HG03159 (cell line): ENCODE measurements around the gene OTUB2.

ENCODE experiments used
- ATAC-seq: cut with Tn5 transposase; IDR thresholded peaks from one replicate; pipeline ENCODE4 v1.9.1; 2021; ENCODE audit warnings: mild to moderate bottlenecking, moderate library complexity; ENCODE audit not compliant: unreplicated experiment

OTUB2 gene

DNA sequence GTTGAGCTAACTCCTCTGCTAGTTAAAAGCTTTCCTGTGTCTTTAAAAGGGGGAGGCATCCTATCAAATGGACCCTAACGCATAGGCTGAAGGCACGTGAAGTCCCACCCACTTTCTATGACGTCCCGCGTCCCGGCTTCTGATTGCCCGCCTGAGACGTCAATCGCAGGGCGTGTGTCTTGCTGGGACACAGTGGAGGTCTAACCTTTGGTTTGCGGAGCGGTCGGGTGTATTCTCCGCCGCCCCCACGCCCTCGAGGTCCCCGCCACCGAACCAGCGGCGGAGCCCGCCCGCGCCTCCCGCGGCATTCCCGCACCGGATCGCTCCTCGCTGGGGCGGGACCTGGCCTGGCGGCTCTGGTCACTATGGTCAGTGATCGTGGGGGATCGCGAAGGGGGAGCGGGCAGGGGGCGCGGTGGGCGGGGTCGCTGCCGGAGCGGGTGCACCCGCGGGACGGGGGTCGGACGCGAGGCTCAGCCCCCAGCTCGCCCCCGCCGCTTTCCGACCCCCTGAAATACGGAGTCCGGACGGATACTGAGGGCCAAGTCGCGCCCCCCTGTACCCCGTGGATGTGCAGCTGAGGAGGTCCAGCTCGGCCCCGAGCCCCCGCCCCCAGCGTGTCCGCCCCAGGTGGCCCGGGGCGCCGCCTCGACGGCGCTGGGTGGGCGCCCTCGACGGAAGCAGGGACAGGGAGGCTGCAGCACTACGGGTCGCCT, at the start of gene OTUB2:
Gene OTUB2, plus strand, starts transcription at position 168 of the 716 bp plus-strand sequence. Its CDS starts 198 bp downstream, at position 366.
- peak; percentile 100 for ATAC-seq

DNA sequence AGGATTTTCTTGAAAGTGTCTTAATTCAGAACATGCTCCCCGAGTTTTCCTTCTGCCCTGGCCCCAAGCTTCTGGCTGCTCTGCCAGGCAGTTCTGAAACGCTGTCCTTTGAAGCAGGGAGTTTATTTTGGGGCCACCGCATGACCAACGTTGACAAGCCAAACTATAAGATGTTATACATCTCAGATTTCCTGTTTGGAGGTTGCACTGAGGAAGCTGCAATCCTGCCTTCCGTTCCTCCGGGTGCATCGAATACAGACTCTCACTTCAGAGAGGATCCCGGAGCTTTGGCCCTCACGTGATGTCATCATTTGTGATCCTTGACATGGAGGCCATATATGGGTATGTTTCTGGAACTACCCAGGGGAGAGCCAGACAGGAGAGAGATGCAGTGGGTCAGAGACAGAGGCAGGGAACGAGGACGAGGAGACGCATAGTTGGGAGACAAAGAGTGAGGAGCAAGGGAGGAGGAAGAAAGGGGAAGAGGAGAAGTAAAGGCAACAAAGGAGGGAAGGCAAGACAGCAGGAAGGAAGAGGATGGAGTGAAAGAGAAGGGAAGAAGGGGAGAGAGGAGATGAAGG, 49.6 kb upstream of the OTUB2 start, which contains the start of gene ASB2:
Gene ASB2, minus strand, starts transcription at position 94 of the 581 bp plus-strand sequence. CDS start 12,031 bp downstream, outside the sequence.
- ATAC-seq, result no peak

DNA sequence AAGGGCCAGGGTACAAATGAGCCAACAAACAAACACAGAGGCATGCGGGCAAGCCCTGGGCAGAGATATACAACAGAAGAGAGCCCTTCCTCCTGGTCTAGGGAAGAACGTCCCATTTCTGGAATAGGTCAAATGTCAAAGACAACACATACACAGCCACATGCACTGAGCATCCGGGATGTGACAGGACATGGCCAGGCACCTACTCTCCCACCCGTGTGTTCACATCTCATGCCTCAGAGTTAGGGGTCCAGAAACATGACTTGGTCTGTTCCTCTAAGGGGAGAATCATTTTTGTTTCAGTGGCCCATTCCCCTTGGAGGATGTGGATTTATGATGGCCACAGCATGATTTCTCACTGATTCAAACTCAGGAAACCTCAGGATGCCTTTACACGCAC, 49.0 kb upstream of the OTUB2 start:
- ATAC-seq, result no peak

DNA sequence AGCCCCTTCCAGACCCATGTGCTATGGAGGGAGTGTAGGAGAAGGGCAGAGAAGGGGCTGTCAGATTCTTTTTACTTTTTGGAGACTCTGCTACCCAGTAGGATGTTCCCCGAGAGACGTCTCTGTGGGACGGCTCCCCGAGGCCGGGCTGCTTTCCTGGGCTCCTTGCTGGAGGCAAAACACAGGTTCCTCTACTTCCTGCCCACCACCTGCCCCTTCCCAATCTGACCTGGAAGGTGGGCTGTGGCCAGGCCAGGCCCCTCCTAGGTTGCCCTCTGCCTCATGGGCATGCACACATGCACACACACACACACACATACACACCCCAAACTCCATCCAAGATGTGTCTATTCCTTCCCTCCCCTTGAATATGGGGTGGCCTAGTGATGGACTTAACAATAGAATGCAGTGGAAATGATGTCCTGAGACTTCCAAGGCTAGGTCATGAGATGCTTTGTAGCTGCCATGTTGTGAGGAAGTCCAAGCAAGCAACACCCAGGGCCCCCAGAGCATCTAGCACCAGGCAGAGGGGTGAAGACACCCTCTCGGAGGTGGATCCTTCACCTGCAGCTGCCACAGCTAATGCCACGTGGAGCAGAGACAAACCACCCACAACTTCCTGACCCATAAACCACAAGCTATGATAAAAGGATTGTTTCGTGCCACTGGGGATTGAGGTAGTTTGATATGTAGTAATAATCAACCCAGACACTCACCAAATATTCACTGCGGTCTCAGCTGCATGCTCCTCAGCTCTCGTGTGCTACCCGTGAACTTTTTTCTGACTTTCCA, 48.2 kb upstream of the OTUB2 start:
- ATAC-seq, result peak; percentile 62

DNA sequence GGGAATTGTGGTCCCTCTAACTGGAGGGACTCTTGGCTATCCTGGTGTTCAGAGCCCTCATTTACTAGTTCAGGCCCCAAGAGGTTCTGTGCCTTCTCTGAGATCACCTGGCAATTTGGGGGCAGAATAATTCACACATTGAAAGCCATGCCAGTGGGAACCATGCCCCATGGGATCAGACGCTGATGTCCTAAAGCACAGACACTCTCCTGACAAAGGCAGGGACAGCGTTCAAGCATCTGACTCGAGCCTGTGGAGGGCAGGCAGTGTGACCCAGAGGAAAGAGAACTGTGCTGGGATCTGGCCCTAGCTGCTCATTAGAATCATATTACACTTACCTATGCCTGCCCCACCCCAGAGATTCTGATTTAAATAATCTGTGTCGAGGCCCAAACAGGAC, 47.4 kb upstream of the OTUB2 start:
- ATAC-seq, result no peak

DNA sequence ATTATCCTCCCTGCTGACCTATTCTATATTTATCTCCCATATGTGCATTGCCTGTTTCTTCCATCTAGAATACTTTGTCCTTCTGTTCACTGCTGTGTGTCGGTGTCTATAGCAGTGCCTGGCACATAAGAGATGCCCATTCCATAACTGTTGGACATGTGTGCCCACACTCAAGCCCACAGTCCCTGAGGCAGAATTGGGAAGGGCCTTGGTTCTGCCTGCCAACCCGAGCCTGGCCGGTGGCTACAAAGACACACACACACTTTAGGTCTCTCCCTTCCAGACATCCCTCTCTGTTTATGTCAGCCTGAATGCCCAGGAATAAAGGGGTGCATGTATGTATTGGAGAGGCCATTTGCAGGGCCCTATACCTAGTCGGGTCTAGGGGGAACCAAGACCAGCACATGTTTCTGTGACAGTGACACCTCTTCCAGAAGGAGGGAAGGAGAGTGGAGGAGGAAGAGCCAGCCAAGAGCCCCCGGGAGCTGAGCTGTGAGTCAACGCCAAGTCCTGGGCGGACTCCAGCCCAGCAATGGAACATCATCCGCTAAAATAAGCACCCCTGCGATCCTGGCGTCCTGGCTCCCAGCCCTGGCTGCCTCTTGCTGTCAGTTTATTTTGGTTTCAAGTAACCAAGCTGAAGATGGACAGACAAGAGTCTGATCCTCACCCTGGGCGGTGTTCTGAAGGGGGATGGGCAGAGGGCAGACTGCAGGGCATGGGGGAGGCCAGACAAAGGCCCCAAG, 45.5 kb upstream of the OTUB2 start:
- no peak for ATAC-seq

DNA sequence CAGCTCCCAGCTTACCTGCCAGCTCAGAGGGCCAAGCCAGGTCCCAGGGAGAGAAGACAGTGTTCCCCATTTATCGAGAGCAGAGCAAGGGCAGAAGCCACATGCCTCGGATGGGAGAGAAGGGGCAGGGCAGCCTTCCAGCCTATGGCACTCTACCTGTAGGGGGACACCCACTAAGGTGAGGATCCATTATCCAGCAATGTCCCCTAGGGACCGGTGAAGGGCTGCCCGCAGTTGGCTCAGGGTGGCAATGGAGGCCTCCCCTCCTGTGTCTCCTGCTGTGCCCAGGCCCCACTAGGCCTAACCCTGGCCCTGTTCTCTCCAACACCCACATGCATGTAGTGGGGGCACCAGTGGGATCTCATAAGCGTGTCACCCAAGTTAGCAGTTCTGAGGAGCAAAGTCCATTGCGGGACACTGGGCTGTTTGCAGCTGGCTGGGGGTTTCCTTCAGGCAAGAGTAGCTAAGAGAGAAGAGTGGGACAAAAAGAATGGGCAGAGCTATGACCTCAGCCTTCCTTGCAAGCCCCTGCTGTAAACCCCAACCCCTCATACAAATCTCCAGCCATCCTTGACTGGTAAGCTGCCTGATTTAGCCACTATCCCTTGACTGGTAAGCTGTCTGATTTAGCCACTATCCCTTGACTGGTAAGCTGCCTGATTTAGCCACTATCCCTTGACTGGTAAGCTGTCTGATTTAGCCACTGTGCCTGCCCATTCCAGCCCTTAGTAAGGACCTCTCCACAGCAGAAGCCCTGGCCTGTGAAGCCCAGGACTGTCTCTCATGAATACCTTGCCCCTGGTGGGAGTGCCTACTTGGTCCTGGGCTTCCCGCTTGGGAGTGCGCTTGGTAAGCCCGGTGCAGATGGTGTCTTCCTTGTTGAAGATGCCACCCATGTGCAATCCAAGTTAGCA, 44.6 kb upstream of the OTUB2 start:
- ATAC-seq, result no peak

DNA sequence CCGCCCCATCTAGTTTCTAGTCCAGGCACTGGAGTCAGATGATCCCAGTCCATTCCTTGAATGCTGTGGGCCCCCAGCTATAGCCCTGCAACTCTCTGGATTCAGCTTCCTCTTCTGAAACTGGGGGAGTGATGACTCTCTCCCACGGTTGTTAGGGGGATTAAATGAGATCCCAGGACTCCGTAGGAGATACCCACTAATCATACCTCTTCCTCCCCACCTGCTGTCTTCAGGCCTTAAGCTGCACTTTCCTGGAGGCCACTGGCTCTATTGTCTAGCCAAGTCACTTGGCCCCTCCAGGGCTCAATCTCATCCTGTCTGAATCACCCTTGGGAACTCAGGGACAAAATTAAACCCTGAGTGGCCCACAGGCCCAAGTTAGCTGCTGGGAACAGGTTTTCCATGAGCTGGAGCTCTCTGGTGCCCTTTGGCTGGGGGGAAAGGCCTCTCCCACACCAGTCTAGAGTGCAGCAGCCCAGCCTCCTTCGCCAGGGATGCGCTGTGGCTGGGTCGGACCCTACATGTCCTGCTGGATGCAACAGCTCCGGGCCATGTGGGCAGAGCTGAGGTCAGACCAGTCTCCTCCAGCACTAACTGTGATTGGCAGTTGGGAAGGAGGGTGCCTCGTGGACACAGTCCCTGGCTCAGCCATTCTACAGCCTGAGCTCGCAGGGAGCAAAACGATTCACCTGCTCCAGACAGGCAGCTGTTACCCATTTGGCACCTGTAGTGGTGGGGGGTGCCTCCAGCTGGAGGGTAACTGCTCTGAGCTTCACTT, 43.7 kb upstream of the OTUB2 start:
- no peak for ATAC-seq

DNA sequence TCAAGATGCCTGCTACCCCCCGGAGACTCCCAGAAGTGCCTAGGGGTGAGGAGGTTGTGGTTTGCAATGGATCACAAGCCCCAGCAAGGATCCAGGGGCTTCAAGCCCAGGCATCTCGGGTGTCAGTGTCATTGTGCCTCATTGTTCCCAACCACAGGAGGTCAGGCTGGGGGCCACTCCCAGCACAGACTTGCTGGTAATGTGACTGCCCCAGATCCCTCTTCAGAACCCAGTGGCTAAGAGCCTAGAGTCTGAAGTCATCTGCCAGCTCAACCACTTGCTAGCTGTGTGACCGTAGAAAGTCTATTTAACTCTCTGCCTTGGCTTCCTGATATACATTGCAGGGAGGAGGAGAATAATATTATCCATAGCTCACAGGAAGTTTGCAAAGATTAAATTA, 42.1 kb upstream of the OTUB2 start:
- no peak for ATAC-seq

DNA sequence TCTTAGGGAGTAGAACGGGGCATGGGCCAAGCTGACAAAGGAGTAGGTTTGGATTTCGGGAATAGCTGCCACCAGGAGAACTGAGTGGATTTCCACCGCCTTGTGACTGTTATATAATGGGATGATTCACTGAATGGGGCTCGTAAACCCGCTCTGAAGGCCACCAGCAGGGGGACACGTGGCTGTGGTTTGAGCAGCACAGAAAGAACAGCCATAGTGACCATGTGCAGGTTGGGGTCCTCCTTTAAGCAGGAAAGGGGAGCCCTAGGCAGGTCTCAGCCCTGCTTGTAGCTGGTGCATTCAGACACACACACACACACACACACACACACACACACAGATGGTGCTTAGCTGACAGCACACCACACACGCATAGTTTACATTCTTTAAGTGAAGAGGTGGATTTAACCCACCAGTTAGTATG, 41.1 kb upstream of the OTUB2 start:
- ATAC-seq, result no peak

DNA sequence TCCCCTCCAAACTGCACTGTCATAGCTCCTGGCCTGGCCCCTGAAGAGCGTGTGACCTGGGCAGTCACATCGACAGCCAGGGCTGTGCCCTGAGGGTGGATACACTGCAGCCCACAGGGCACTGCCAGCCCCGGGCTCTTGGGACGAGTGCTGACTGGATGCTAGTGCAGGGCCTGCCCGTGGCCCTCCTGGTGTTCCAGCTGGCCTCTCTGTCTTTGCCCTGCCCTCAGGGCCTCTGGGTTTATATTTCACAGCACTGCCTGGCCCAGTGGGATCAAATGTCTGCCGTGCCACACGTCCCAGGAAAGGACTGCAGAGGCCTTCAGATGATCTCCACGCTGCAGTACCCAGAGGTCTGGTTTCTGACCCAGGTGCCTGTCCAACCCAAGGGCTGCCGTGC, 39.2 kb upstream of the OTUB2 start:
- ATAC-seq, result no peak

DNA sequence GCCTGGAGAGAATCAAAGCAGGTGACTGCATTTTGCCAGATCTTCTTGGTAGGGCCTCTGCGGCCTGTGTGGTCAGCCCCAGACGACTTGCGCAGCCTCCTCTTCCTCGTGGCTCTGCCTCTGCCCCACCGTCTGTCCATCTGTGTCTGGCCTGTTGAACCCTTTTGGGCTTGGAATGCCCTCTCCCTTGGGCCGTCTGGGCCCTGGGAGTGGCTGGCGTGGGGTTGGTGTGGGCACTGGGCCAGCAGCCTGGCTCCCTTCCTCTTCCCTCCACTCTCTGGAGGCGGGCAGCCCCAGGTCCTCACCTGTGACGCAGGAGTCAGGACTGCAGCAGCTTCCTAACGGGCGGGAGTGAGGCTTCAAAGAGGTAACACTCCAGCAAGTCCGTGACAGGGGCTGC, 38.8 kb upstream of the OTUB2 start:
- no peak for ATAC-seq

DNA sequence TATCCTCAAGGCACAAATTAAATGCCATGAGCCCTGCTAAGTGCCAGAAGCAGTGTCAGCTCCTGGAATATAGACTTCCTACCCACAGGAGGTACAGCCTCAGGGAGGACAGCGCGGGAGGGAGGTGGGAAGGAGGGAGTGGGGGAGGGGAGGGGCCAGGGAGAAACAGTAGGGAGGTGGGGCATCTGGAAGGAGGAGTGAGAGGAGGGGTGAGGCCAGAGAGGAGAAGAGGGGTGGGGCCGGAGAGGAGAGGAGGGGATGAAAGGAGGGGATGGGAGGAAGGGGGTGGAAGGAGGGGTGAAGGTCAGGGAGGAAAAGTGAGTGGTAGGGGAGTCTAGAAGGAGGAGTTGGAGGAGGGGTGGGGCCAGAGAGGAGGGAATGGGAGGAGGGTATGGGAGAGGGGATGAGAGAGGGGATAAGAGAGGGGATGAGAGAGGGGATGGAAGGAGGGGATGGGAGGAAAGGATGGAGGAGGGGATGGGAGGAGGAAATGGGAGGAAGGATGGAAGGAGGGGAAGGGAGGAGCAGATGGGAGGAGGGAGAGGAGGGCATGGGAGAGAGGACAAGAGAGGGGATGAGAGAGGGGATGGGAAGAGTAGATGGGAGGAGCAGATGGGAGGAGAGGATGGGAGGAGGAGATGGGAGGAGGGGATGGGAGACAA, 38.2 kb upstream of the OTUB2 start:
- no peak for ATAC-seq

DNA sequence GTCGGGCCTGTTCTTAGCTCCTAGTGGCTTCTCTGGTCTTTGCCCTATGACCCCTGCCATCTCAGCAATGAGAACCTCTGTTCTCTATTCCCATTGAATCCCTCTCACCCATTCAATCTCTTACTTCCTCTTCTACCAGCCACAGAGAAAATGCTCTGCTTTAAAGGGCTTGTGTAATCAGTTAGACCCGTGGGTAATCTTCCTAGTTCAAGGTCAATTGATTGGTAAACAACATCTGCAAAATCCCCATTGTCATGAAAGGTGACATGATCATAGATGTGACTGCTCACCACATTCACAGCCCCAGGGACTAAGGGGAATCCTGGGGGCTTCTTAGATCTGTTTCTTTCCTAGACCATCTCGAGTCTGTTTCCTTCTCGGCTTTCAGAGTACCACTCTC, 36.2 kb upstream of the OTUB2 start:
- peak; percentile 73 for ATAC-seq

DNA sequence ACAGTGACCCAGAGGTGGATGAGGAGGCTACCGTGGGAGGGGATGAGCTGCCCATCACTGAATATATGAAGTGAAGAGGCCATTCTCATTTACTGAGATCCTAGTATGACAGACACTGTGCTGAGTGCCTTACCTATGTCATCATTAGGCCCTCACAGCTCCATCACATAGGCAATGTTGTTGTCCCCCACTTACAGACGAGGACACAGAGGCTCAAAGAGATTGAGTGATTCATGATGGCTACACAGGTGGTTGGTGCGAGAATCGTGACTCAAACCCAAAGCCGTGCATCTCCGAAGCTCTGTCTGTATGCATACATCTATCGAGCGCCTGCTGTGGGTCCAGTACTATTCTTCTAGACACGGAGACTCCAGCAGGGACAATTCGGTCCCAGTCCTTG, 34.9 kb upstream of the OTUB2 start:
- ATAC-seq, result no peak

DNA sequence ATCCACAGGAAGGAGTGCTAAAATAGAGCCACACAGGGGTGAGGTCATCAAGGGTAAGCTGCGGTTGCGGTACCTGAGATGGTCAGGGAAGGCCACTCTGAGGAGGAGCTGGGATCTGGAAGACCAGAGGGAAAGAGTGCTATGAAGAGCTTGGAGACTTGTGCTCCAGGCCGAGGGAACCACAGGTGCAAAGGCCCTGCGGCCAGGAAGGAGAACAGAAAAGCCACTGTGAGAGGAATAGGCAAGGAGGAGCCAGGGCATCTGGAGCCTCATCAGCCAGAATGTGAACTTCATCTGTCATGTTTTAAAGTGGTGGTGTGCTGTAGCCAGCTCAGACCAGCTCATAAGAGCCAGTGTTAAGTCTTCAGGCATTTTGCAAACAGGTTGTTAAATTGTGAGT, 34.5 kb upstream of the OTUB2 start:
- ATAC-seq, result no peak

DNA sequence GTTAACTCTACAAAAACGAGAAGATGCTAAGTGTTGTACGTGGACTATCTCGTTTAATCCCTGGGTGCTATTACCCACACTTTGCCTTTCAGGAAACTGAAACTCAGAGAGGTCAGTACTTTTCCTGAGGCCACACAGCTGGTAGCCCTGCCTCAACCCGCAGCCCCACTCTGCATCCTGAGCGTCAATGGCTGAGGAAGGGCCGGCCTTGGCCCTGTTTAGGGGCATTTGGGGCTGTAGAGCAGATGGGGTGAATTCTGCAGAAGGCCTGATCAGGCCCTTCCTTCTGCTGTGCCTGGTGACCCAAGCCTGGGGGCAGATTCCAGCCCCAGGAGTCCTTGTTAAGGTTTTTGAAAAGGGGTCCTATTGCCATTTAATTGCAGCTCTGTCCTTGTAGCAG, 32.8 kb upstream of the OTUB2 start:
- no peak for ATAC-seq

DNA sequence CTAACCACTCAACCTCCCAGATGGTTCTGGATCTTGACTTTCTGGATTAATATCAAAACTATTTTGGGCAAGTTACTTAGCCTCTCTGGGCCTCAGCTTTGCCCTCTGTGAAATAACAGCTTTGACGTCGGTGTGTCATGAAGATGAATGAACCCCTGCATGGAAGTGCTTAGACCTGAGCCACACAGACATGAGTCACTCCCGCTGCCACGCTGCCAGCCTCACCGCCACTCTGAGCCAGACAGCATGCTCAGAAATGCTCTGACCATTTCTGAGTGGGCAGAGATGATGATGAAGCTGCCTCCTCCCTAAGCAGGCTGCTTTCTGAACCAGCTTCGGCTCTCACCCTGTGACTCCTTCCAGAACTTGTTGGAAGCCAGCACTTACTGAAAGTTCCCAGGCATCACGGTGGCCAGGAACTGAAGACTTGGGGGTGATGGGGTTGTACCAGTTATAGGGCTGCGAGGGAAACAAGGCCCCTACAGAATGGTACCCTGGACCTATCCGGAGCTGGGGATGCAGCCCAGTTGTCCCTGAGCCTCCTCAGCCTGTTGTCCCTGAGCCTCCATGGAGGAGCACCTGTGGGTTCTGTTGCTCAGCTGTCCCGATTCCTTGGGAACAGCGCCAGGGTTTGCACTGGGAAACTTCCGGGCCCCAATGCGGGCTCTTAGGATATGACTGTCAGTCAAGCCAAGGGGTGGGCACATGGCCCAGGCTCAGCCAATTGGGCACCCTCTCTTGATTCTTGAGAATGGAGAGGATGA, 31.0 kb upstream of the OTUB2 start:
- no peak for ATAC-seq
